Activated T-cell treated with anti-CD3 and anti-CD28 coated beads for 24 hours (primary cell): Measurements from ENCODE around the gene PHLPP2.
"Not testable (repeated sequence)": the region's sequence is repeated elsewhere in the genome, so short reads cannot be mapped to it uniquely, and the experiment has no call there.

Experiments used
- DNase-seq: peaks from one replicate; pipeline ENCODE4 v3.0.0-alpha.2; 2020; ENCODE audit warnings: low read depth

Gene PHLPP2

GRCh38 chr16:71614956-71615355 is 109.5 kb downstream of the PHLPP2 start:
- DNase-seq: not testable (repeated sequence)

- DNase-seq: peak; percentile 69
Measured at GRCh38 chr16:71610936-71611871, 113.3 kb downstream of the PHLPP2 start.

- no peak for DNase-seq
Measured at GRCh38 chr16:71610447-71610846, 114.1 kb downstream of the PHLPP2 start.

GRCh38 chr16:71609066-71609465 is 115.4 kb downstream of the PHLPP2 start:
- no peak for DNase-seq

GRCh38 chr16:71600822-71601221 is 123.7 kb downstream of the PHLPP2 start:
- DNase-seq: no peak

GRCh38 chr16:71598426-71598825 is 126.1 kb downstream of the PHLPP2 start:
- not testable (repeated sequence) for DNase-seq

- not testable (repeated sequence) for DNase-seq
Measured at GRCh38 chr16:71595340-71595826, 129.1 kb downstream of the PHLPP2 start.
